Pulmonary artery endothelial cell (primary cell): ENCODE measurements around the gene SH3BP5L. TPM values are rescaled to one million over a fixed set of nuclear protein-coding genes. Genes with fewer than 3 reads are reported as not detected.
"Not testable (repeated sequence)": the region's sequence is repeated elsewhere in the genome, so short reads cannot be mapped to it uniquely, and the experiment has no call there.

Experiments used
- DNase-seq: peaks from one replicate; pipeline ENCODE4 v3.0.0-alpha.2; 2011; ENCODE audit warnings: low read depth, low spot score
- total RNA-seq: library from RNA; depleted of rRNA; stranded (reverse); fragments of >200 nt; gene quantifications from 2 replicates; pipeline ENCODE4 v1.2.3, GENCODE V29; 2014

The SH3BP5L gene
- total RNA-seq, 1 donor from 2014 or later: 27.2 TPM

DNA sequence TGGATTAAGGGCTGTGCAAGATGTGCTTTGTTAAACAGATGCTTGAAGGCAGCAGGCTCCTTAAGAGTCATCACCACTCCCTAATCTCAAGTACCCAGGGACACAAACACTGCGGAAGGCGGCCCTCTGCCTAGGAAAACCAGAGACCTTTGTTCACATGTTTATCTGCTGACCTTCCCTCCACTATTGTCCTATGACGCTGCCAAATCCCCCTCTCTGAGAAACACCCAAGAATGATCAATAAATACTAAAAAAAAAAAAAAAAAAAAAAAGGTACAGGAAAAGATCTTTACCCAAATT lies 5.0 kb upstream of the SH3BP5L start:
- DNase-seq: not testable (repeated sequence)

DNA sequence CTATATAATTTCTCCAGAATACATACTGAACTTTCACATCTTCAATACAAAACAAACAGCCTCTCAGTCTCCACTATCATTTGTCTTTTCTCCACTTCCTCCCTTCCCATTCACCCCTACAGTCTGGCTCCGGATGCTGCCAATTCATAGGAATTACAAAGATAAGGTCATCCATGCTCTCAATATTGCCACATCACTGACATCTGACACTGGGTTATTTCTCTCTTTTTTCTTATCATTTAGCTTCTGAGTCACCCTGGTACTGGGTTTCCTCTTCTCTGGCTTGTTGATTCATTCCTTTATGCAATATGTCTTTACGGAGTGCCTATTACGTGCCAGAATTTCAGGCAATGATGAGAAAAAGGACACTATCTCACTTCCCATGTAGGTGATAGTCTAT lies 3.1 kb upstream of the SH3BP5L start:
- DNase-seq: peak; percentile 71

DNA sequence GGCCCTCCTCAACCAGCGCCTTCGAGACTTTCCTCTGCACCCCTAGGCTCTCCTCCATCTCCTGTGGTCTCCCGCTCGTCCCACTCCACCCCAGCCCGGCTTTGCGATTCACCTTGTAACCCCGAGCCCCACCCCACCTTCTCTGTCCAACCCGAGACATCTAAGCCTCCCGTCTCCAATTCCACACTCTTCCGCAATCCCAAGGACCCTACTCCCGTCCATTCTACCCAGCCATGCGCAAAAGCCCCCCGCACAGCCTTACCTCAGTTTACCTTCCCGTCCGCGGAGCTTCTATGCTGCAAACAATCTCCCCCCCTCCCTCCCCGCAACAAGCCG lies 174 bp downstream of the SH3BP5L start:
- DNase-seq: no peak

DNA sequence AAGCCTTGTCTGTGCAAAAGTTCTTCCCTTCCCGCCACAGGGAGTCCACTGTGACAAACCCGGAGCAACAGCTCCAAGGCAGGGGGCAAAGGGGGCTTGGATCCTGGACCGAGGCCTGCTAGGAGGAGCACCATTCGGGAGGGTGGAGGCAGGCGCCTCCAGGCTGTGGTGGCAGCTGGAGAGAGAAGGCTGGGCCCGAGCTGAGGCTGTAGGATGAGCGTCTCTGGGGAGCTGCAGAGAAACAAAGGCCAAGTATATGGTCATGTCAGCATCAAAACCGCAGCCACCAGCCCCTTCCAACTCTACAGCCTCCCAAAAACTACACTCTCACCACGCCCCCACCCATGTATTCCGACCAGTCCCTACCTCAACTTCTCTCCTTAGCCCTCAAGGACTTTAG lies 579 bp downstream of the SH3BP5L start:
- DNase-seq: no peak

DNA sequence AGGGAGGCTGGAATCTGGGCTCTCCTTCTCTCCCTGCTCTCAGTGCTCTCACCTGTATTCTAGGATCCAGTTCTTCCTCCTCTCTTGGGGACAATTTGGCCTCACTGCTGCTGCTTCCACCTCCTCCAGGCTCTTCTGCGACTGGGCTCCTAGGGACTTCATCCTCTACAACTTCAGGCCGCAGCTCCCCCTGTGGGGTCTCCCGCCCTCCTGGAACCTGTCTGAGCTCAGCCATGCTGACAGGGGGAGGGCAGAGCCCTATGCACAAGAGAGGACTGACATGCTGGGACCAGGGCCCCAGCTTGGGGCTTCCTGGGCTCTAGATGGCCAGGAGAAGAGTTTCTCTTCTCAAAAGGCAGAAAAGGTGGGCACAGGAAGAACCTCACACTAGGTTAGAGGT lies 1.0 kb downstream of the SH3BP5L start:
- DNase-seq: no peak

DNA sequence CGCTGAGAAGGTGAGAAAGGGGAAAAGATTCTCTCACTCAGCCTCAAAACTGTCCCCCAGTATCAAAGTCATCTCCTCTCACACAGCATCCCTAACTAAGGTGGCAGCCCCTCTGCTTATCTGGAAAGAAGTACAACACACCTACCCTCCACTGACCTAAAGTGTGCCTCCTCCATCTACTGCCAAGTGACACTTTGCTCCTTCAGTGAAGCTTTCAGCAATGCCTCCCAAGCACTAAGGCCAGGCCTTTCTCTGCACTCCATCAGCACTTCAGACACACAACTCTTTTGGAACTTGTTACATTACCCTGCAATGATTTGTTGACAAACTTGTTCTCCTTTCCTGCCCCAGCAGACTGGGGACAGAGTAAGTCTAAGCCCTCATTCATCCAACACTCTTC lies 1.4 kb downstream of the SH3BP5L start:
- DNase-seq: no peak

DNA sequence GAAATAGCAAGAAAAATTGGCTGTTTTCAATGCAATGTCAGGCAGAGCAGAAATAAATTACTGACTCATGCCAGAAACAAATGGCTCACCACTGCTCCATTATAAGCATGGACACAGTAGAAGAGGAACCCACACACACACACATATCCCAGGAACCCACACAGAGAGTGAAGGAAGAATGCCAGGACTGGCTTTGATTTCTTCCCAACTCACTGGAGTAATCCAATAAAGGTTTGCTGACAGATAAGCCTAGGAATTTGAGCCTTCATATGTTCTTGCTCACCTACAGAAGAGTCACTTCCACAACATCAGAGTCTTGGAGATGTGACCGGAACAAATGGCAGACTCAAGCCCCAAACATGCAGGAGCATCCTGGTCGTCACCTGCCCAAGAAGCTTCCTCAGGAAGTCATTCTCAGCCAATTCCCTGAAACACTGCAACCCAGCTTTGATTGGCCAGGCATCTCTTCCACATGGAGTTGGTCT lies 2.2 kb downstream of the SH3BP5L start:
- no peak for DNase-seq

DNA sequence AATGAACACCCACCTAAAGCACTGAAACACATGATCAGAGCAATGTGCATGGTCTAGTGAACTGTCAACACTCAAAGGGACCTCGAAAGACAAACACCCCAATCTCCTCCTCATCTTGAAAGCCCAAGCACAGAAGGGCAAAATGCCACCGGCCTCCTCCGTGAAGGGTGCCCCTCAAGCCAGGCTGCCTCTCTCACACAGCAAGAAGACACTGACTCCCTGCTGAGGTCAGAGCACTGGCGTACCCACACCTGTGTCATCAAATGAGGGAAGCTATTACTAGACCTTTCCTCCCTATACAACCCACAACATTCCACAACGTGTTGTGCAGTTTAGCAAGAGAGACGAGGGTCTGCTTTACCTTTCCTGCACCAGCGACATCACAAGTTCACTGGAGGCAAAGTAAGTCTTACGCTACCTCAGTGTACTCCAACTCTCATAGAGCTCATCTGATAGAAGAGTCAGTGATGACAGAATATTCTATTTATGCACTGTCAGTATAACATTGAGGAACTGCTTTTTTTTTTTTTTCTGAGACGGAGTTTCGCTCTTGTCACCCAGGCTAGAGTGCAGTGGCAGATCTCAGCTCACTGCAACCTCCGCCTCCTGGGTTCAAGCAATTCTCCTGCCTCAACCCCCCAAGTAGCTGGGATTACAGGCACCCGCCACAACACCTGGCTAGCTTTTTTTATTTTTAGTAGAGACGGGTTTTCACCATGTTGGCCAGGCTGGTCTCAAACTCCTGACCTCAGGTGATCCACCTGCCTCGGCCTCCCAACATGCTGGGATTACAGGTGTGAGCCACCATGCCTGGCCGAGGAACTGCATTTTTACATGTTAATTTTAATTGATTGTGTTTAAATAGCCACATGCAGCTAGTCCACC lies 3.3 kb downstream of the SH3BP5L start:
- DNase-seq: no peak

DNA sequence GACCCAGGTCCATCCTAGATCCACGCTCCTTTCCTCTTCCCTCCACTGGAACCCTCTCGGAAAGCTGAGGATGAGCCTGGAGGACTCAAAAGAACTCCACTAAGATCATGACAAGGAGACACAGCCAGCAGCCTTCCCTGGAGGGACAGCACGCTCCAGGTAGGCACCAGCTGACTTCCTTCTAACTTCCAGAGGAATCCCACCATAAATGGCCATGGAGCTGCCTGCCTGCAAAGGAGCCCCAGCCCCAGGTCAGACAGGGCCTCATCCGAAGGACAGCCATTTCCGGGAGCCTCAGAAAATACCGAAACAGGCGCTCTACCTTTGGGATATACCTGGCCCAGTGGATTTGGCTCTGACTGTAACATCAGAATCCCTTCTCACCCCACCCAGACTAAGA lies 4.1 kb downstream of the SH3BP5L start:
- no peak for DNase-seq

DNA sequence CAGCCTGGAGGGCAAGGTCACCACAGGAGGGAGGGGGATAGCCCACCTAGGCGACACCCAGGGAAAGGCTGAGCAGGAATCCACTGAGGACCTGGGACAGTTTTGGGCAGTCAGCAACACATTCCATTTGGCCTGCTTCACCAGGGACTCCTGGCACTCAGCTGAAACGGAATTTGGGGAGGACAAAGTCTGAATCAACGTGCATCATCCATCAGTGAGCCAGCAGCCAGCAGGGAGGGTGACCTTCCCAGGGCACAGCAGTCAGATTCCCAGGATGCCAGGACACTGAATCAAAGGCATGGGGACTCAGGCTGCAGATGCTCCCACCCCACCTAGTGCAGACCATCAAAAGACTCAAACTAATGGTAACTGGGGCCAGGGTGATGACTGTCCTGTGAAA lies 4.6 kb downstream of the SH3BP5L start:
- no peak for DNase-seq

DNA sequence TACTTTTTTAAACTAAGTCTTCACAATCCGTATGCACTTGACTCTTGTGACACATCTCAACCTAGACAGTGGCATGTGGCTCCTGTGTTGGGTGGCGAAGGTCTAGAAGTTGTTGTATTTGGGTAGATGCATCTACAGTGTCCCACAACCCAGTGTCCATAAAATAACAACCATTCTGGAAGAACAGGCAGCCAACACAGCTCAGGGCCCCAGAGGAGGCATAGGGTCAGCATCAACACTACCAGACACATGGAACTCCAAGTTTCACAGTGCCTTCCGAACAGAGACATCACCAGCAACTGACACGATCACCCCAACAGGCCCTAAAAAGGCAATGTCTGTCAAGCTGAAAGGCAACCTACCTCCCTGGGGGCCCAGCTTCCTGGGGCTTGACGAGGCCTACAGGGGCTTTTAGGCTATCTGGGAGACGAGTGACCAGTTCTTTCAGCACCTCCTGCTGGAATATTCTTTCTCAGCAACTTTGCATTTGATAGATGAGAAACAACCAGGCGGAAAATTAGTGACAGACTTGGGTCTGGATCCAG lies 5.6 kb downstream of the SH3BP5L start:
- no peak for DNase-seq

DNA sequence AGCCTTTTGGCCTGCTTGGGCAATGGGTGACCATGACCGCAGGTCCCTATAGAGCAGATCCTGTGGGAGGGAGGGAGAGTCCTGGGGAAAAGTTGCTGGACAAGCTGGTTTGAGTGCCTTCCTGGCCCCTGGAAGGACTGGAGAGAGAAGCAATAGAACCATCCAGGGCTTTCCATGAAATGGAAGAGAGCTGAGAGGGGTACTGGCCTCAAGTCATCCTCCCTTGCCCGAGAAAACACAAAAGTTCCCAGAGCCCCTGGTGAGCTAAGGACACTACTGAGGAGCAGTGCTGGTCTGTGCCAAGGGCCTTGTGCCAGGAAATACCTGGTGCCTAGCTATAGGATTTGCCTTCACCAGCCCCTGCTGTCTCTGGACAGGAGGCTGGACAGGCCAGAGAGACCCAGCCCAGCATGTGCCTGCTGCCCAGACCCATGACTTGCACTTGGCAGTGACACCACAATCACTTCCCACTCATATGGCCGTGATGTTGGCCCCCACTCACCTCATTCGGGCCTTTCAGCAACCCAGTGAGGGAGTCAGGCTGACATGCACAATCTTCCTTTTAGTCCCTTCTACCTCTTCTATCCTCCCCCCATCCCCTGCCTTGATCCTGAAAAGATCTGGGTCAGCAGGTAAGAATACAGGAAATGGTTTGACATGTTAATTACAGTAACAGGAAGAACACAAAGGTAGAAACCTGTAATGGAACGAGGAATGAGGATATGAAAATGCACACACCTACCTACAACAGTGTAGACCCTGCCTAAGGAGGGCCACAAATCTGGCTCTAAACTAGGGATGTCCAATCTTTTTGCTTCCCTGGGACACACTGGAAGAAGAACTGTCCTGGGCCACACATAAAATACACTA lies 7.0 kb downstream of the SH3BP5L start:
- DNase-seq: no peak

DNA sequence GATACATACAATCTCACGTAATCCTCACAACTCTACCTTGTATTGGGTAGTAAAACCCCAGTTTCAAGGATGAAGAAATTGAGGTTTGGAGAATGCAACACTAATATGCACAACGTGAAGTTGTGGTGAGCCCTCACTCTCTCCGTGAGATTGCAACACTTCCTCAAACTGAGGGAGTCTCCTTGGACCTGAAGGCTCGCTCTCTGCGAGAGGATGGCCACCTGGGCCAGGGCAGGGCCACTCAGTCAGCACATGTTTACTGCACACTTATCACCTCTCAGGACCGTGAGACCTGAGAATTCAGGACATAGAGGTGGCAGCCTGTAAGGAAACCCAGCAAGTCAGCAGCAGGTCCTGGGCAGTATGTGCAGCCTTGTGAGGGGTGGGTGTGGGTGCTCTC lies 8.7 kb downstream of the SH3BP5L start:
- no peak for DNase-seq

DNA sequence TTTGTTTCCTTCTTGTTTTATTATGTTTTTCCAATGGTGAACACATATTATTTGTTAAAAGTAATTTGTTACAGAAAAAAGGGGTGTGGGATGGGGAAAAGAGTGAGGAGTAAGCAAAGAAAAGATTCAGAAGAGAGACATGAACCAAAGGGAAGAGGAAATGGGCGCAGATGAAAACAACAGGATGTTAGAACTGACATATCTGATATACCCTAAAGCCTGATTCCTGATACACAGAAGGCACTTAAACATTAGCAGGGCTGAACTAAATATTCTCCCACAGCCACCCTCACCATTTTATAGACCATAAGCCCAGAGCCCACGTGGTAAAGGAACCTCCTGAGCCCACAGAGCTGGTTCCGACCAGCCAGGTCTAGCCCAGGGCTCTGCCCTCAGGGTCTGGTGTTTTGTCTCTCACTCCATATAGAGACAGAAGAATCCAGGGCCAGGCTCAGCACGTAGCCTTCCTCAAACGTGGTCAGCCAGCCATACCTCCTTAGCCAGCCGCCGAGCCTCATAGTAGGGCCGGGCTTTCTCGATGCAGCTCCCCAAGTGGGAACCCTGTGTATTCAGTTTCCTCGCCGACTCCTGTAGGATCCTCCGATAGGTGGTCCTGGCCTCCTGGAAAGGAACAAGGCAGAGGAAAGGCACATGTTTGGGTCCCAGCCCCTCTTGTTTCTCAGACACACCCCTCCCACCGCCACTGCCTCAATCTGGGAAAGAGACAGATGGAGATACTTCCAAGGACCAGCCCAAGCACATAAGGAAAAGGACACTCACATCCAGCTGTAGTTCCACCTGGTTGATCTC lies 9.5 kb downstream of the SH3BP5L start:
- no peak for DNase-seq

DNA sequence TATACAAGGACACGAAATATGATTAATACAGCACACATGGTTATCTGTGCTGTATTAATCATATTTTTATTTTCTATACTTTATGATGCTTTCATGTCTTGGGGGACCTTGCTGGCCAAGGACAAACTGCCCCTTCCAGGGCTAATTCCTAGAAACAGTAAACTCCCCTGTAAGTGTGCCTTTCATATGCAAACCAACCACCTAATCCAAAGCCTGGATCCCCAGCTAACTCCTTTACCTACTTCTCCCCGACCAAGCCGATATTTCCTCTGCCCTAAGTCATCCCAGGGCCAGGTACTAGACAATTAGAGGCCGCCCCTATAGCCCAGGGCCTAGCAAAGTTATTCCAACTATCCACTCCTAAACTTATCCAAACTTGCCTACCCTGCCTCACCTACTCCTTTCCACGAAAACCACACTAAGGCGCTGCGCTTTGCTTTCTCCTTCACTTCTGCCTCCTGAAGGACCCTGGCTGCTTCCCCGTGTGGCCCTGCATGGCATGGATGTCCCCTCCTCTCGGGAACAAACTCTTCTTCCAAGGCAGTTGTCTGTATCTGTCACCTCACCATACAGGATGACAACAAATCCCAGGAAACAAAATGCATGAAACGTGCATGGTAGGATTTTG lies 10.2 kb downstream of the SH3BP5L start:
- no peak for DNase-seq

DNA sequence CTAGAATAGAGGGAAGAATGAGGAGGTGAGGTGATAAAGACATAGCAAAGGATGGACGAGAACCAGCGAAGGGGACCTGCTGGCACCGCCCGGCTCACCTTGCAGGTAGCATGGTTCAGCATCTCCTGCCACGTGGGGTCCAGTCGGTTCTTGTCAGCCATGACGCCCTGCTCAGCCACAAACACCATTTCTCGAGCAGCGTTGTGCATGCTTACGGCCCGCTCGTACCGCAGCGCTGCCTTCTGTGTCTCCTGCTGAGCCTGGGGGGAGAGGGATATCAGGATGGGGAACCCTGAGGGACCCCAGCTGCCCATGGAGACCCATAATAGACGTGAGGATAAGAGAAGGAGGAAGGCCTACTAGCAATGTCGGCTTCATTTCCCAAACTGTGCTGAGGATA lies 11.4 kb downstream of the SH3BP5L start:
- DNase-seq: no peak

DNA sequence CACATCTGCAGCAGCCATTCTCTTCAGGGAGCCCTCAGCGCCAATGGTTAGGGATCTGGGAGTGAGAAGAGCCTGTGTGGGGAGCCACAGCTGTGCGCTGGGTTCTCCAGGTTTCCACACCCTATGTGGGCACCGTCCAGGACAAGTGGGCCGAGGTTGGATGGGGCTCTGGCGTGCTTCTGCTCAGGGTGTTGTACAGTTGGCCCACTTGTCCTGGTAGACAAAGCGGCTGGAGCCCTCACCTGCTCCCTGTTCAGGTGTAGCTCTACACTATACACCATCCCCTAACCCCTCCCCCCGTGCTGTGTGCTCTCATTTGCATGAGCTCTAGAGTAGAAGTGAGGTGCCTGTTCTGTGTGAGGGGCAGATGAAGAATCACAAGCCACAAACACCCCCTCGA lies 12.2 kb downstream of the SH3BP5L start:
- no peak for DNase-seq

DNA sequence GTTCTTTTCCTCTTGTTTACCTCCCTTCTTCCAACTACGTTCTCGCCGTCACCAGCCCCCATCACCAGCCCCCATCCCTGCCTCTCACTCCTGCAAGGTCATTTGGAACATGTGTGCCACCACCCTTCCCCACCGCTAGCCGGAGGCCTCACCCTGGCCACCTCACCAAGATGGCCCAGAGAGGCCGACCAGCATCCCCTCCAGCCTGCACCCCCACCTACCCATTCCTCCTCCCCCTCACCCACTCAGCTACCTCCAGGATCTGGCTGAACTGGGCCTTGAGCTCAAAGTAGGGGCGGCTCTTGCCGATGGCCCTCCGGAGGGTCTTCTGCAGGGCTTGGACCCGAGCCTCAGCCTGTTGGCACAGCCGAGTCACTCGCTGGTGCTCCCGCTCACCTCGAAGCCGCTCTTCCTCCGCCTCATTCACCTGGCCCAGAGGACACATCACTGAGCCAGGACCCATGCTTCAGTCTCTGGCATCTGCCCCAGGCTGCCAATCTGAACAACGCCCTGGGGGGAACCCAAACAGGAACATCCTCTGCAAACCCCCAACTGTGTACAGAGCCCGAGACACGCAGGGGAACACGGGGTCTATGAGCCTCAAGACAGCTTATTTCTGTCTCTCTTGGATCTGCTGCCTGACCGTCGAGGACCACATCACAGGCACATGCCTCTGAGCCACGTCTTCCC lies 12.8 kb downstream of the SH3BP5L start:
- DNase-seq: no peak

DNA sequence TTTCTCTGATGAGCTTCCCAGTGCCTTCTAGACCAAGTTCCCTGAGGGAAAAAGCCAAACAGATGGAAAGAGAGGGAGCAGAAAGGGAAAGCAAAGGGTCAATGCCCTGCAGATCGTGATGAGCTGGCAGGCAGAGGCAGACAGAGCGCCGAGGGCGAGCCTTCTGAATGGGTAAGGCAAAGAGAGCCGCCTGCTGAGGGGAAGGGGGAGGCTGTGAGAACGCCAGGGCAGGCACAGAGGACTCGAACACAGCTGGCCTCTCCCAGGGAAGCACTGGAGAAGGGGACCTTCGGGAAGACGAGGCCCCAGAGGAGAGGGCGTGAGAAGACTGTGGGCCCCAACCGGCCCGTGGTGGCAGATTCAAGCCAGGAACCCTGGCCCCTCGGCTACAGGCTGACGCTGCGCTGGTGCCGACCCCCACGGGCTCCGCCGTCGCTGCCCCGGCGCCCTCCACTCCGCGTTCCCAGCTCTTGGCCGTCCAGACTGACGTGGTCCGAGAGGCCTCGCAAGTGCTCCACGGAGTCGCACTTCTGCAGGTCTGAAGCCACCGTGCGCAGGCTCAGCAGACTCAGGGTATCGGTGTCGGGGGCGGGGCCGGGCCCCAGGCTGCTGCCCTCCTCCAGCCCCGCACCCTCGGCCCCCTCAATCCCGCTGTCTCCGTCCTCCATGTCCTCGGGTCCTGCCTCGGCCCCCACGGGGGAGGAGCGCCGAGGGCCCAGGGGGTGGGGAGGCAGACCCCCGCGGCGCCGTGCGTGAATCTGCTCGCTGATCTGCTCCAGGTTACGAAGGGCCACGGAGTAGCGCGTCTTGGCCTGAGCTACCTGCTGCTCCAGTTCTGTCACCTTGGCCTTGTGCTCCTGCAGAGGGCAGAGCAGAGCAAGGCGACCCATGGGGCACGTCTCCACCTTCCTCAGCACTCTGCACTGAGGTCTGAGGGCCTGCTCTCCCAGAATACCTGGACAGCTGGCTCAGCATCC lies 13.9 kb downstream of the SH3BP5L start:
- DNase-seq: no peak
